HG03280 (cell line): ENCODE measurements around the gene CLASRP.
A peak's percentile ranks its signal among the peaks of the same experiment; 100 is the strongest.

Source experiments
- ATAC-seq: cut with Tn5 transposase; IDR thresholded peaks from one replicate; pipeline ENCODE4 v1.9.1; 2021; ENCODE audit warnings: mild to moderate bottlenecking, moderate library complexity; ENCODE audit not compliant: unreplicated experiment

The CLASRP gene

GRCh38 chr19:45079063-45079910, 40.4 kb downstream of the CLASRP start, which contains the start of gene GEMIN7:
TSS of gene GEMIN7 (plus strand) at chr19:45079260. CDS start at chr19:45090115, 10,855 bp downstream.
- ATAC-seq = peak; percentile 35

GRCh38 chr19:45079911-45080370, 41.1 kb downstream of the CLASRP start:
- no peak for ATAC-seq

GRCh38 chr19:45082170-45082569, 43.3 kb downstream of the CLASRP start:
- ATAC-seq = no peak

GRCh38 chr19:45086480-45086879, 47.6 kb downstream of the CLASRP start:
- no peak for ATAC-seq

GRCh38 chr19:45087531-45087930, 48.7 kb downstream of the CLASRP start:
- no peak for ATAC-seq

- no peak for ATAC-seq
Measured at GRCh38 chr19:45090034-45090433, 51.2 kb downstream of the CLASRP start.

- ATAC-seq = no peak
Measured at GRCh38 chr19:45090606-45091005, 51.8 kb downstream of the CLASRP start.

GRCh38 chr19:45091031-45091923, 52.4 kb downstream of the CLASRP start:
- peak; percentile 61 for ATAC-seq

GRCh38 chr19:45092747-45093678, 54.2 kb downstream of the CLASRP start, which contains the start of gene PPP1R37:
TSS of gene PPP1R37 (plus strand) at chr19:45093179. CDS start at chr19:45093326, 147 bp downstream.
- ATAC-seq = peak; percentile 61

GRCh38 chr19:45094137-45094536, 55.3 kb downstream of the CLASRP start:
- no peak for ATAC-seq

- ATAC-seq = no peak
Measured at GRCh38 chr19:45094707-45095106, 55.9 kb downstream of the CLASRP start.

GRCh38 chr19:45095496-45096413, 56.9 kb downstream of the CLASRP start:
- ATAC-seq = no peak

GRCh38 chr19:45096700-45097099, 57.9 kb downstream of the CLASRP start:
- ATAC-seq = no peak

- no peak for ATAC-seq
Measured at GRCh38 chr19:45097450-45097775, 58.6 kb downstream of the CLASRP start.

- no peak for ATAC-seq
Measured at GRCh38 chr19:45097776-45098520, 59.1 kb downstream of the CLASRP start.

GRCh38 chr19:45098521-45099466, 59.9 kb downstream of the CLASRP start:
- no peak for ATAC-seq

GRCh38 chr19:45099467-45100191, 60.8 kb downstream of the CLASRP start:
- no peak for ATAC-seq
